IPS-20b (cell line): ENCODE data around the gene PRR14.

Source experiments
- H3K27ac ChIP-seq: one replicate; pipeline ENCODE4 v1.5.1; 2013; ENCODE audit warnings: low read length
- H3K27me3 ChIP-seq: 2 replicates; pipeline ENCODE4 v1.6.1; 2013; ENCODE audit warnings: mild to moderate bottlenecking, low read length, inconsistent platforms; ENCODE audit not compliant: insufficient read depth
- H3K36me3 ChIP-seq: 2 replicates; pipeline ENCODE4 v1.6.1; 2013; ENCODE audit warnings: low read depth, mild to moderate bottlenecking, inconsistent platforms, low read length, moderate library complexity; ENCODE audit not compliant: insufficient read depth
- H3K4me1 ChIP-seq: 2 replicates; pipeline ENCODE4 v1.6.1; 2013; ENCODE audit warnings: mild to moderate bottlenecking, control low read depth, inconsistent platforms, low read length, moderate library complexity; ENCODE audit not compliant: insufficient read depth
- H3K4me3 ChIP-seq: 2 replicates; pipeline ENCODE4 v1.5.1; 2013; ENCODE audit warnings: mild to moderate bottlenecking, low read length, inconsistent platforms
- H3K9ac ChIP-seq: 2 replicates; pipeline ENCODE4 v1.6.1; 2013; ENCODE audit warnings: low read depth, mild to moderate bottlenecking, inconsistent platforms, low read length, moderate library complexity
- H3K9me3 ChIP-seq: 2 replicates; pipeline ENCODE4 v1.6.1; 2013; ENCODE audit warnings: mild to moderate bottlenecking, low read depth, low read length, inconsistent platforms; ENCODE audit not compliant: insufficient read depth

PRR14 gene

GRCh38 chr16:30650369-30651123 is at the start of gene PRR14:
Gene PRR14 (plus strand): TSS chr16:30650960. CDS start chr16:30651646, 686 bp downstream.
- peak within 1 kb of the TSS; percentile 89; the same call in 1 of the 2 replicates for H3K9ac ChIP-seq

GRCh38 chr16:30601966-30602365 is 48.8 kb upstream of the PRR14 start:
- peaks cover 44% of the 10 kb centered on the region for H3K36me3 ChIP-seq
- no peaks in the 10 kb centered on the region; the same call in 1 of the 2 replicates for H3K9me3 ChIP-seq
- no peak overlapping the region for H3K9ac ChIP-seq
- H3K4me3 ChIP-seq = no peak overlapping the region
- H3K27ac ChIP-seq = no peak overlapping the region
- no peaks in the 10 kb centered on the region for H3K4me1 ChIP-seq
- H3K27me3 ChIP-seq = no peaks in the 10 kb centered on the region

More at GRCh38 chr16:30650369-30651123, at the start of gene PRR14:
- no peaks in the 10 kb centered on the region for H3K36me3 ChIP-seq
- H3K27ac ChIP-seq = peak within 1 kb of the TSS; percentile 27
- no peaks in the 10 kb centered on the region for H3K9me3 ChIP-seq
- H3K4me1 ChIP-seq = peaks cover 3% of the 10 kb centered on the region; the same call in 1 of the 2 replicates
- peak within 1 kb of the TSS; percentile 90 for H3K4me3 ChIP-seq
- peaks cover 24% of the 10 kb centered on the region for H3K27me3 ChIP-seq

GRCh38 chr16:30602616-30603277 is 48.0 kb upstream of the PRR14 start:
- H3K27me3 ChIP-seq = no peaks in the 10 kb centered on the region
- H3K4me3 ChIP-seq = no peak overlapping the region
- H3K27ac ChIP-seq = no peak overlapping the region
- peaks cover 51% of the 10 kb centered on the region for H3K36me3 ChIP-seq
- H3K9ac ChIP-seq = no peak overlapping the region
- H3K4me1 ChIP-seq = no peaks in the 10 kb centered on the region
- no peaks in the 10 kb centered on the region; the same call in 1 of the 2 replicates for H3K9me3 ChIP-seq

- H3K4me3 ChIP-seq = no peak overlapping the region
- H3K36me3 ChIP-seq = peaks cover 59% of the 10 kb centered on the region
- H3K27ac ChIP-seq = no peak overlapping the region
- H3K9me3 ChIP-seq = no peaks in the 10 kb centered on the region
- no peak overlapping the region for H3K9ac ChIP-seq
- H3K27me3 ChIP-seq = no peaks in the 10 kb centered on the region
- H3K4me1 ChIP-seq = no peaks in the 10 kb centered on the region
Observed at GRCh38 chr16:30603945-30604315, 46.8 kb upstream of the PRR14 start.

- Histone ChIP-seq H3K27me3 (no peaks in the 10 kb centered on the region), H3K4me1 (no peaks in the 10 kb centered on the region), H3K36me3 (peaks cover 59% of the 10 kb centered on the region)
Observed at GRCh38 chr16:30604316-30604947, 46.3 kb upstream of the PRR14 start.

GRCh38 chr16:30605158-30605557 is 45.6 kb upstream of the PRR14 start:
- Histone ChIP-seq H3K27me3 (no peaks in the 10 kb centered on the region), H3K9me3 (no peaks in the 10 kb centered on the region), H3K9ac (no peak overlapping the region), H3K4me3 (no peak overlapping the region), H3K4me1 (no peaks in the 10 kb centered on the region), H3K27ac (no peak overlapping the region), H3K36me3 (peaks cover 59% of the 10 kb centered on the region)

More at GRCh38 chr16:30604316-30604947, 46.3 kb upstream of the PRR14 start:
- H3K4me3 ChIP-seq = no peak overlapping the region
- no peak overlapping the region for H3K9ac ChIP-seq
- no peak overlapping the region for H3K27ac ChIP-seq
- H3K9me3 ChIP-seq = no peaks in the 10 kb centered on the region

GRCh38 chr16:30606004-30606403 is 44.8 kb upstream of the PRR14 start:
- H3K27ac ChIP-seq = no peak overlapping the region
- no peak overlapping the region for H3K9ac ChIP-seq
- H3K36me3 ChIP-seq = peaks cover 59% of the 10 kb centered on the region
- no peaks in the 10 kb centered on the region for H3K9me3 ChIP-seq
- H3K4me3 ChIP-seq = no peak overlapping the region
- H3K27me3 ChIP-seq = no peaks in the 10 kb centered on the region
- H3K4me1 ChIP-seq = no peaks in the 10 kb centered on the region

- Histone ChIP-seq H3K27ac (peak overlapping the region; percentile 89), H3K9me3 (no peaks in the 10 kb centered on the region), H3K9ac (peak overlapping the region; percentile 98), H3K27me3 (no peaks in the 10 kb centered on the region), H3K4me1 (no peaks in the 10 kb centered on the region), H3K4me3 (peak overlapping the region; percentile 86), H3K36me3 (peaks cover 36% of the 10 kb centered on the region)
Observed at GRCh38 chr16:30609002-30609925, 41.5 kb upstream of the PRR14 start.

- Histone ChIP-seq H3K36me3 (peaks cover 27% of the 10 kb centered on the region), H3K27ac (peak within 1 kb of the TSS; percentile 89)
Observed at GRCh38 chr16:30609926-30610839, 40.6 kb upstream of the PRR14 start, which contains the start of gene ZNF689. Gene ZNF689 (minus strand): TSS chr16:30610389. CDS start chr16:30610041, 348 bp downstream.

GRCh38 chr16:30615358-30616091 is 35.2 kb upstream of the PRR14 start:
- H3K4me3 ChIP-seq = no peak overlapping the region
- H3K36me3 ChIP-seq = no peaks in the 10 kb centered on the region
- H3K4me1 ChIP-seq = no peaks in the 10 kb centered on the region
- no peak overlapping the region for H3K27ac ChIP-seq
- H3K9me3 ChIP-seq = no peaks in the 10 kb centered on the region
- no peak overlapping the region for H3K9ac ChIP-seq
- H3K27me3 ChIP-seq = peaks cover 5% of the 10 kb centered on the region; the same call in 1 of the 2 replicates

More at GRCh38 chr16:30609926-30610839, 40.6 kb upstream of the PRR14 start, which contains the start of gene ZNF689:
- Histone ChIP-seq H3K9ac (peak within 1 kb of the TSS; percentile 98), H3K4me1 (no peaks in the 10 kb centered on the region), H3K4me3 (peak within 1 kb of the TSS; percentile 86), H3K27me3 (no peaks in the 10 kb centered on the region), H3K9me3 (no peaks in the 10 kb centered on the region)
